ENCODE results near the gene SLC23A3.

SLC23A3 gene

DNA sequence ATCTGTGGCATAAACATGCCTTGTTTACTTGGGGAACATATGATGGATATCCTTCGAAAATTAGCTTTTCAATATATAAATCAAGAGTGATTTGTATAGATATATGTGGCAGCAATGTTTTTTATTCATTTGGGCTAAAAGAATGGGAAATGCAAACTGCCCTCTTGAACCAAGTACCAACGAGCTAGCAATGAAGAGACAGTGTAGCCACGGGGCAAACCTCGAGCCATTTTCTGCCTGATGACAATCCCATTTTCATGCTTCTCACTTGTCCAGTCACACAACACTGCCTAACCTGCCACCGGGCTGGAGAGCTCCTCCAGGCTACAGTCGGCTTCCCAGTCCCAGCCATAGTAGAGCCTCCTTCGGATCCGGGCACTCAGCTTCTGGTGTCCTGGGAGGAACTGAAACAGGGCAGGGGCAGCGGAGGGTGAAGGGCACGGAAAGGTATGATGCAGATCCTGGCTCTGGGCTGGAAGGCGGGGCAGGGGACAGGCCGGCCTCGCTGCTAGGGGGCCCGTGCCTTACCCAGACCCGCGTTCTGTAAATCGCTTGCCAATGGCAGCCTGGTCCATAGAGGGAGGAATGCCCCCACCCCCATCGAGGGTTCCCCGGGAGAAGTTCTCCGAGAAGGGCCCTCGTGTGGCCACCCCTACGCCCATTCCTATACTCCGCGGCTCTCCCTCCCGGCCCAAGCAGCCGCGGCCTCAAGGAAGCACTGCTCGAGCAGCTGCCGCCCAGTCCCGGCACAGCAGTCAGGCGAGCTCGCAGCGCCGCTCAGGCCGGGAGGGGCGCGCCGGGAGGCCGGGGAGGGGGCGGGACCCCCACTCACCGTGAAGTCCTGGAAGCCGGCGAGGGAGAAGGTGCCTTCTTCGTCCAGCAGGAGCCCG is 6.3 kb upstream of the SLC23A3 start:
- peak; percentile 73 for DNase-seq (ENCODE audit: low read depth, low spot score)

- DNase-seq (ENCODE audit: low read depth, low spot score), result no peak
Measured at GRCh38 chr2:219175486-219175885, 5.7 kb upstream of the SLC23A3 start.

- DNase-seq (ENCODE audit: low read depth, low spot score), result no peak
Measured at GRCh38 chr2:219174801-219175200, 5.0 kb upstream of the SLC23A3 start.

GRCh38 chr2:219174146-219174545 is 4.3 kb upstream of the SLC23A3 start:
- DNase-seq (ENCODE audit: low read depth, low spot score), result no peak

DNA sequence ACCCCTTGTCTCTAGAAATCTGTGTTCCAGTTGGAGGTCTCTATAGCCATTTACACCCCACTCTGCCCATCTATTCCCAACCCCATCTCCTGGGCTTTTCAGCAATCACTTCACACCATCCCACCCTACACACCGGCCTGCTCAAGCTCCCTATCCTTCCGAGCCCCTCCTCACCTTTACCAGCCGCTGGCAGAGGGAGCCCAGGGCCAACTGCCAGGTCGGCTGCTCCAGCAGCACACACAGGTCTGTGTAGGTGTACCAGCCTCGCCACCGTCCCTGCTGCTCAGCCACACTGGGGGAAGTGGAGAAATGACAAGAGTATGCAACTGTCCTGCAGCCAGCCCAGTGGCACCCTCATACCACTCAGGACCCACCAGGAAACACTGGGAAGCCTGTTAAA is 3.3 kb upstream of the SLC23A3 start:
- DNase-seq (ENCODE audit: low read depth, low spot score), result no peak

DNA sequence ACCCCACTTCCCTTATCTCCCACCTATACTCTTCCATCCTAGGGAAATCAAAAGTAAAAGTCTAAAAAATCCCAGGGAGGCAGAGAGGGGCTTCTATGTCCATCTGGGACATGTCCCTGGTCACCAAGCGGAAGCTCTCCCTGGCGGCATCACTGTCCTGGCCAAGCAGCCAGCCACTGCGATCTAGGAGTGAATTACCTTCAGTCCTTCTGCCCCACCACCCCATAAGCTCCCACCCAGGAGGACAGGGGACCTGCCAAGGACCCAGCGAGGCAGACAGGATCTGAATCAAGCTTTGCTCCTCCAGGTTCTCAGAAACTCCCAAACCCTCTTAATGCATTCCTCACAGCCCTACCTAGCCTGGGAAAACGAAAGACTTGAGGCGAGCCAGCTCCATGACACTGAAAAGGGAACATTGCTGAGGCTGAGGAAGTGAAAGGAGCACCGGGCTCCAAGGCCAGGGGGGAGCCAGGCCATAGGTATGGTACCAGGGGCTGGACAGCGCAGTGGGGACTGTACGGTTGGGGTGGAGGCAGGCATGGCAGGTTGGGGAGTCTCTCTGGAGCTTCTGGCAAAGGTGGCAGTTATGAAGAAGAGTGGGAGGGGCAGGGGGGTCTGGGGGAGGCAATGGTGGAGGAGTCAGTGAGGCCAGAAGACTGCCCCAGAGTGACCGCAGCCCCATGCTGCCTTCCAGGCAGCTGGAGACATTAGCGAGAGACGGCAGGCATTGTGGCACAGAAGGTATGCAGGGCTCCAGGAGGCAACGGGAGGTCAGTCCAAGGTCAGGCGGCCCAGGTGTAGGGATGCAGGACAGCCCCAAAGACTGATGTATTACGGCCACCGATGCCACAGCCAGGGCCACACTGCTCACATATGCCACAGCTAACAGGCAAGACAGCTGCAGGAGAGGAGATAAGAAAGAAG is 2.7 kb upstream of the SLC23A3 start:
- DNase-seq (ENCODE audit: low read depth, low spot score), result no peak

GRCh38 chr2:219171231-219171651 is 1.4 kb upstream of the SLC23A3 start:
- DNase-seq (ENCODE audit: low read depth, low spot score), result peak; percentile 76

DNA sequence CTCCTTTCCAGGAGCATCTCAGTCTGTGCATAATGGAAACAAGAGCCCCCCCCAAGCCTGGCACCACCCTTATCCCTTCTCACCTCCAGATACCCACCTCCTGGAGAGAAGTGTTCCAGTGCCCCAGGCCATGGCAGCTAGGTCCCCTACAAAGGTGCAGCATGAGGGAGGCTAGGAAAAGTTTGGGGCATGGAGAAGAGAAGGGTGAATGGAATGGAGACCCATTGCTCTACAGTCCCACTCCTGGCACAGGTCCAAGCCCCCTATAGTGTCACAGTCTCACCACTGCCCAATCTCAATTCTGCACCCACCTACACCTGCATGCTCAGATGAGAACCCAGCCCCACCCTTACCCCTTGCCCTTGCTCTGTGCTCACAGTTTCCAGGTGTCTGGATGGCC is 897 bp downstream of the SLC23A3 start:
- DNase-seq (ENCODE audit: low read depth, low spot score), result no peak

DNA sequence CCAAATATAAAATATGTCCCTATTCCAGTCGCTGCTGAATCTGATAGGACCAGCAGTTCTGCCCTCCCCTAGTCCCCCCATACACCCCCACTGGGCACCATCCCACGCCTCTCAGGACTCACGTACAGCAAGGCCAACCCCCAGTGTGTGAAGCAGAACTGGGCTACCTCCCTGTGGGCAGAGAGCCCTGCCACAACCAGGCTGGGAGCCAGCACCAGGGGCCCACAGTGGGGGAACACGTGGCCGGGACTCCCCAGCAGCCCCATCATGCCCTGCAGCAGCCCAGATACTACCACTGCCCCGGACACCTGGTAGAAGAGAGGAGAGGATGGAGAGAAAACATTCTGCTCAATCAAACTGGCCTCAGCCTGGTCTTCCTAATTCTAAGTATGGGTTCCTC is 1.3 kb downstream of the SLC23A3 start:
- peak; percentile 40 for DNase-seq (ENCODE audit: low read depth, low spot score)

DNA sequence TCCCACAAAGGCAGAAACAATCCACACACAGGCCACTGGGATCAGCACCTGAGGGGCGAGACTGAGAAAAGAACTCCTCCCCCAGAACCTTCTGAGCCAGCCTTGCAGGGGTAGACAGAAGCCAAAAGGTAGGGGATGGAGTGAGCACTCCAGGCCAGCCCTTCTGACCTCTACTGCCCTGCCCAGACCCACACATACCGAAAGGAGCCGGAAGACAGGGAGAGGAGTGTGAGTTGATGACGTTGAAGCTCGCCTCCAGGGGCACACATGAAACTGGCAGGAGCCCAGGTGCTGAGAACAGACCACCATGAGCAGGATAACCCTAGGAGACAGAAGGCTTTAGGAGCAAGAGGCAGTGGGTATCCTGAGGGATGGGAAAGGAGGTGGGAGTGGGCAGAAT is 1.8 kb downstream of the SLC23A3 start:
- no peak for DNase-seq (ENCODE audit: low read depth, low spot score)

DNA sequence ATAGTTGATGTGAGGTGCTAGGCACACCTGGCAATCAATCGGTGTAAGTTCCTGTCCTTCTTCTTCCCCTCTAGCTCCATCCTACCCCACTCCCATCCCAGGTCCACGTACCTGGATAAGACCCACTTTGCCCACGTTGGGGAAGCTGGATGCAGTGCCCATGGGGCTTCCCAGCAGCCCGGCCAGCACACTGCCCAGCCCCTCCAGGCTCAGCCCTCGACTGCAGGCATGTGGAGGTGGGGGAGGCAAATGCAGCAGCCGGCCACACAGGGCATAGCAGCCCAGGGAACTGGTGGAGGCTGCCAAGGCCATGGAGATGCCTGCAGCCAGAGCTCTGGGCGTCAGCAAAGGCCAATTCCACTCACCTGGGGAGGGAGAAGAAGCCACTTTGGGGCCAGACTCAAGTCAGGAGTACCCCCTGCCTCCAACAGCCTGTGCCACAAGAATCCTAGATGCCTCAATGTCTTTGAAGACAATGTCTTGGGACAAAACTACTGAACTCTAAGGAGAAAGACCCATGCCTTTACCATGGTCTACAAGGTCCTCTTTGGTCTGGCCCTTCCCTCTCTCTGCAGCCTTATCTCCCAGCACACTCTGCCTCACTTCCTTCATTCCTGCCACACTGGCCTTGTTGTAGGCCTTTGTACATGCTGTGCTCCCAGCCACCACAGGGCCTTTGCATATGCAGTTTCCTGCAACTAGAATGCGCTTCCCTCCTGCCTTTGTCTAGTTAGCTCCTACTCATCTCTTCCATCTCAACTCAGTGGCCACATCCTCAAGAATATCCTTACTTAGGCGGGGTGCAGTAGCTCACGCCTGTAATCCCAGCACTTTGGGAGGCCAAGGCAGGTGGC is 4.5 kb downstream of the SLC23A3 start:
- no peak for DNase-seq (ENCODE audit: low read depth, low spot score)

- no peak for DNase-seq (ENCODE audit: low read depth, low spot score)
Measured at GRCh38 chr2:219163156-219163555, 6.7 kb downstream of the SLC23A3 start.

DNA sequence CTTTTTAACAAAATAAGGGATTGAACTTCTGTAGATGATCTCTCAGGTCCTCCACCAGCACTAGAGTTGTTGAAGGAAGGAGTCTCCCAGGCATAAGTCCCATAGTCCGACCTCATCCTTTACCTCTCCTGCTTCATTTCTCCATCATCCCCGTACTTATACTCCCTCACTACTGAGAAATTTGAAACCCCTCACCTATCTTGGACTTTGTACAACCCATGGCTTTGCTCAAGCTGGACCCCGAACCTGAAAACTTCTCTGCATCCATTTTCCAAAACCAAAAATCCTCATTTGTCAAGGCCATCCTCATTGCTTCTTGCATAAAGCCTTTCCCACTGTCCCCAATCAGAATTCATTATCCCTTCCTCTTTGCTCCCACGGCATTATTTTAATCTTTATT is 8.7 kb downstream of the SLC23A3 start:
- no peak for DNase-seq (ENCODE audit: low read depth, low spot score)

- peak; percentile 96 for DNase-seq (ENCODE audit: low read depth, low spot score)
Measured at GRCh38 chr2:219160186-219161017, 9.4 kb downstream of the SLC23A3 start, which contains the start of gene NHEJ1. NHEJ1 (minus strand) TSS chr2:219160815; CDS start chr2:219158362, 2,453 bp downstream.

- no peak for DNase-seq (ENCODE audit: low read depth, low spot score)
Measured at GRCh38 chr2:219159771-219160185, 10.1 kb downstream of the SLC23A3 start.

- no peak for DNase-seq (ENCODE audit: low read depth, low spot score)
Measured at GRCh38 chr2:219158586-219158985, 11.2 kb downstream of the SLC23A3 start.

DNA sequence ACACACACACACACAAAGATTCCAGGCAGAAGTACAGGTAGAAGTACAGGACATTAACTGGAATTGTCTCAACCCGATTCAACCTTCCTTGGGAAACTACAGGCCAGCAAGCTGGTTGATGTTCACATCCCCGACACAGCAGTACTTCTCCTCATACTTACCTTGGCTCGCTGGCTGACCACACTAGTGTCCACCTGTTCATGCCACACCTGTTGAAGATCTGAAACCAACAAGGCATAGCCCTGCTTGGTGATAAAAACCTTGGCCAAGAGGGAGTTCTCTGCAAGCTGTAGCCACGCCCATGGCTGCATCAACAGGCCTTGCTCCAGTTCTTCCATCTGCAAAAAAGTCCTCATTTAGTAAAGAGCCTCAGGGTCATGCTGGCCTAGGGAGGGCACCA is 11.8 kb downstream of the SLC23A3 start:
- DNase-seq (ENCODE audit: low read depth, low spot score), result no peak

DNA sequence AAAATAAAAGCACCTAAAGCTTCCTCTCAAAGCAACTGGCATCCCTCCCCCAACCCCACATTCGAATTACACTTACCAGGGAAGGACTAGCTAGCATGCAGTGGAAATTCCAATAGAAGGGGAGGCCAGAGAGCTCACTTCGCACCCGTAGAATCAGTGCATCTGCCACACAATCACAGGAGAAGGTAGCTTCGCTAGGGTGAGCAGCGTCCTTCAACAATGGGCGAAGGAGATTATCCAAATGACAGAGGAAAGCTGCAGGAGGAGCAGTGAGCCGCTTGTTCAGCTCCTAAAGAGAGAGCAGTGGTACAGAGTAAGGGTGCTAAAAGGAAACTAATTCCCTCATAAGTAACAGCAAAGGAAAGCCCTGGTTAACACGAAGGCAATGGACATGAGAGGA is 12.4 kb downstream of the SLC23A3 start:
- no peak for DNase-seq (ENCODE audit: low read depth, low spot score)

DNA sequence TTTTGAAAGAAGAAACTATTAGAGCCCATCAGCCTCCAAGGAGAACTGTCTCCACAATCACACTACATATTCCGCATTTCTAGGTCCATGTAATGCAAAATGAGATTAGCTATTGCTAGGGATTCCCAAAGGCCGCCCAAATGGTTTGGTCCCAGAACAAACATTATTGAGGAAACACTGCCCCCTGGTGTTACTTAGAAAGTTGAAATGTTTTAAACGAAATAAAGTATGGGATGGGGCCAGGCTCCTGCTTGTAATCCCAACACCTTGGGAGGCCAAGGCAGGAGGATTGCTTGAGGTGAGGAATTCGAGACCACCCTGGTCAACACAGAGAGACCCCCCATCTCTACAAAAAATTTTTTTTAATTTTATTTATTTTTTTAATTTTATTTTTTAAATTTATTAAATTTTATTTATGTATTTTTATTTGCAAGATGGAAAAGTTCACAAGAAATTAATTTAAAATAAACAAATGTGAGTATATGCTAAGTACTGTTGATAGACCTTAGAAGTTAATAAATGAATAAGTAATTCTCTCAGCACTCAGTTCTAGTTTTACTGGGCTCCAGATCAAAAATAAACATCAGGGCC is 14.7 kb downstream of the SLC23A3 start:
- DNase-seq (ENCODE audit: low read depth, low spot score), result peak; percentile 83

DNA sequence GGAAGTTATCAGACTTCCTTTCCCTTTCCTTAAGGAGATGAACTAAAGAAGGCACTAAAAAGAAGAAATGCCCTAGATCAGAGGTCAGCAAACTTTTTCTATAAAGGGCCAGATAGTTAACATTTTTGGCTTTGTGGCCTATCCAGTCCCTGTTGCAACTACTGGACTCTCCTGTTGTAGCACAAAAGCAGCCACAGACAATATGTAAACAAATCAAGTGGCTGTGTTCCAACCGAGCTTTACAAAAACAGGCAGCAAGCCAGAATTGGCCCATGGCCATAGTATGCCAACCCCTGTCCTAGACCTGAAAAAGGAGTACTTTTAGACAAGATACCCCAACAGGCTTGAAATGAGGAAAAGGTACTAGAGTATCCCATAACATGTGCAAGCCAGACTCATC is 20.2 kb downstream of the SLC23A3 start:
- DNase-seq (ENCODE audit: low read depth, low spot score), result peak; percentile 65
